Keratinocyte (primary cell): ENCODE results near the gene SHFL. TPM values are rescaled to one million over a fixed set of nuclear protein-coding genes. Genes with fewer than 3 reads are reported as not detected.

Experiments
- DNase-seq: peaks from one replicate; pipeline ENCODE4 v3.0.0-alpha.2; 2011; ENCODE audit warnings: low read depth, missing footprints, low spot score
- FAIRE-seq: peaks from 2 replicates; lab custom pipeline; 2011; peaks lifted over from hg19 to GRCh38; lab: Jason Lieb, UNC
- H2AFZ ChIP-seq: 2 replicates; pipeline ENCODE4 v1.6.0; 2012; ENCODE audit warnings: low read length, control low read depth, inconsistent platforms; ENCODE audit not compliant: control insufficient read depth
- H3K27ac ChIP-seq: 2 replicates; pipeline ENCODE4 v1.5.1; 2011; ENCODE audit warnings: low read length; ENCODE audit not compliant: control insufficient read depth, insufficient read depth
- H3K27me3 ChIP-seq: 3 replicates; pipeline ENCODE4 v1.6.0; 2011; ENCODE audit warnings: low read length; ENCODE audit not compliant: control insufficient read depth, insufficient read depth; ENCODE audit errors: extremely low read depth
- H3K36me3 ChIP-seq, 2 experiments: 2 replicates in 1 of 2; 3 replicates in 1 of 2; pipeline ENCODE4 v1.5.1; 2011; ENCODE audit warnings: low read length in 2 of 2, mild to moderate bottlenecking in 1 of 2; ENCODE audit not compliant: control insufficient read depth in 2 of 2, insufficient read depth in 2 of 2; ENCODE audit errors: extremely low read depth in 1 of 2
- H3K4me1 ChIP-seq: 3 replicates; pipeline ENCODE4 v1.5.1; 2011; ENCODE audit warnings: low read length; ENCODE audit not compliant: control insufficient read depth, insufficient read depth; ENCODE audit errors: extremely low read depth
- H3K4me2 ChIP-seq: 3 replicates; pipeline ENCODE4 v1.6.0; 2011; ENCODE audit warnings: low read depth, low read length; ENCODE audit not compliant: control insufficient read depth, insufficient read depth; ENCODE audit errors: extremely low read depth
- H3K4me3 ChIP-seq, 3 experiments: fragments of 200-600 bp in 1 of 3; sonication (generic) in 1 of 3; 2 replicates in 2 of 3; 3 replicates in 1 of 3; pipeline ENCODE4 v1.5.1; 2011 to 2016; ENCODE audit warnings: low read length in 3 of 3, mild to moderate bottlenecking in 3 of 3, control low read depth in 2 of 3, inconsistent platforms in 1 of 3, low read depth in 1 of 3, mixed read lengths in 1 of 3, mixed run types in 1 of 3, moderate library complexity in 1 of 3; ENCODE audit not compliant: control insufficient read depth in 2 of 3, insufficient read depth in 2 of 3; ENCODE audit errors: extremely low read depth in 1 of 3
- H3K79me2 ChIP-seq: 2 replicates; pipeline ENCODE4 v1.6.0; 2012; ENCODE audit warnings: low read length; ENCODE audit not compliant: control insufficient read depth, insufficient read depth
- H3K9ac ChIP-seq: 3 replicates; pipeline ENCODE4 v1.6.0; 2011; ENCODE audit warnings: low read length; ENCODE audit not compliant: control insufficient read depth, insufficient read depth; ENCODE audit errors: extremely low read depth
- H3K9me1 ChIP-seq: 3 replicates; pipeline ENCODE4 v1.6.0; 2011; ENCODE audit warnings: low read length; ENCODE audit not compliant: control insufficient read depth, insufficient read depth; ENCODE audit errors: extremely low read depth
- H3K9me3 ChIP-seq: 2 replicates; pipeline ENCODE4 v1.5.1; 2012; ENCODE audit warnings: low read depth, low read length; ENCODE audit not compliant: control insufficient read depth
- H4K20me1 ChIP-seq: 3 replicates; pipeline ENCODE4 v1.6.0; 2011; ENCODE audit warnings: low read length; ENCODE audit not compliant: control insufficient read depth, insufficient read depth; ENCODE audit errors: extremely low read depth
- EZH2 ChIP-seq: IDR thresholded peaks from one replicate; pipeline ENCODE4 v1.6.1; 2012; ENCODE audit warnings: inconsistent platforms, mild to moderate bottlenecking, low read length, moderate library complexity
- dilution Hi-C: fragments of 300-500 bp; cut with MboI; formaldehyde crosslinking; loops from one replicate; pipeline ENCODE4 v1.7.0; 2020; ENCODE audit warnings: low sequenced_read_pairs; ENCODE audit not compliant: extremely low pct_ligation_motif_present
- polyA plus RNA-seq, 5 experiments: library from polyadenylated mRNA; depleted of rRNA in 3 of 5; stranded (reverse) in 3 of 5; stranded (forward) in 1 of 5; unstranded in 1 of 5; fragments of >200 nt; gene quantifications; 1 replicate in 1 of 5; 2 replicates in 3 of 5; 3 replicates in 1 of 5; pipeline versions ENCODE4 v1.2.1 to v1.2.3, GENCODE V29; 2011 to 2012; ENCODE audit warnings: missing spikeins in 2 of 5, low read depth in 1 of 5, low replicate concordance in 1 of 5
- TF ChIP-seq, protein P1 (sequence below), 3 experiments: IDR thresholded peaks in 1 of 3; conservative IDR thresholded peaks in 1 of 3; optimal IDR thresholded peaks in 1 of 3; 2 replicates in 2 of 3; 3 replicates in 1 of 3; pipeline versions ENCODE3 to v1.5.1; 2011; ENCODE audit warnings: low read length in 3 of 3, mild to moderate bottlenecking in 3 of 3, moderate library complexity in 2 of 3, control low read depth in 1 of 3, inconsistent platforms in 1 of 3; ENCODE audit not compliant: insufficient read depth in 2 of 3; ENCODE audit errors: extremely low read depth in 1 of 3

The SHFL gene
- polyA plus RNA-seq, 1 donor (not counting 4 experiments of a cell fraction or from before 2014, with no cell fraction given), result 36.4 TPM

DNA sequence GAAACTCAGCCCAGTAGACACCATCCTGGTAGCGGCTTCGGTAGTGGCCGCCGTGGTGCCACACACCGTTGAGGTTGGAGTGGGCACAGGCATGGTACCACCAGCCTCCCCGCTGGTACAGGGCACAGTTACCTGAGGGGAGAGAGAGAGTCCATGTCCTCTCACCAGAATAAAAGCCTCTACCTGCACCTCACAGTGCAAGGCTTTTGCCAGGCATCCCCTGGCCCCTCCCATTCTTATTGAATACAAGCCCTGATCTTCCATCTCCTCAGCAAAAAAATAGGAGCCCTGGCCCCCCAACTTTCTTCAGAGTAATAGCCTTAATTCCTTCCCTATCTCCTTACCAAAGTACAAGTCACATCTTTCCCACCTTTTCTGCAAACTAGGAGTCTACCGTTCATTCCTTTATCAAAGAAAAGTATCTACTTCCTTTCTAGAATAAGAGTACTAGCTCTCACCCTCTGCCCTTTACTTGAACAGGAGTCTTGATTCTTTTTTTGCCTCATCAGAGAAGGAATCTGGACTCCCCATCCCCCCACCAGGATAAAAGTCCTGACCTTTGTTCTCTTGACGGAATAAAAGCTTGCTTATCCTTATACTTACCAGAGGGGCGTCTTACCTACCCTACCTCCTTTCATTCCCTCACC lies 6.7 kb downstream of the SHFL start:
- Histone ChIP-seq H3K27me3 (no peaks in the 10 kb centered on the region), H2AFZ (no peak overlapping the region), H3K4me2 (no peak overlapping the region), H3K9me3 (no peaks in the 10 kb centered on the region), H3K4me3 (no peak overlapping the region), H3K36me3 (peaks cover 0 to 21% of the 10 kb centered on the region in 2 experiments), H3K9ac (no peak overlapping the region), H3K9me1 (no peaks in the 10 kb centered on the region), H3K4me1 (peaks cover 8% of the 10 kb centered on the region), H4K20me1 (no peaks in the 10 kb centered on the region), H3K79me2 (no peaks in the 10 kb centered on the region), H3K27ac (no peak overlapping the region)
- dilution Hi-C loops, result loop anchor here (25.0 kb wide), 1 partner anchor 155 kb away; the partner anchor contains the start of gene OLFM2
- DNase-seq, result no peak
- TF ChIP-seq, protein P1, sequence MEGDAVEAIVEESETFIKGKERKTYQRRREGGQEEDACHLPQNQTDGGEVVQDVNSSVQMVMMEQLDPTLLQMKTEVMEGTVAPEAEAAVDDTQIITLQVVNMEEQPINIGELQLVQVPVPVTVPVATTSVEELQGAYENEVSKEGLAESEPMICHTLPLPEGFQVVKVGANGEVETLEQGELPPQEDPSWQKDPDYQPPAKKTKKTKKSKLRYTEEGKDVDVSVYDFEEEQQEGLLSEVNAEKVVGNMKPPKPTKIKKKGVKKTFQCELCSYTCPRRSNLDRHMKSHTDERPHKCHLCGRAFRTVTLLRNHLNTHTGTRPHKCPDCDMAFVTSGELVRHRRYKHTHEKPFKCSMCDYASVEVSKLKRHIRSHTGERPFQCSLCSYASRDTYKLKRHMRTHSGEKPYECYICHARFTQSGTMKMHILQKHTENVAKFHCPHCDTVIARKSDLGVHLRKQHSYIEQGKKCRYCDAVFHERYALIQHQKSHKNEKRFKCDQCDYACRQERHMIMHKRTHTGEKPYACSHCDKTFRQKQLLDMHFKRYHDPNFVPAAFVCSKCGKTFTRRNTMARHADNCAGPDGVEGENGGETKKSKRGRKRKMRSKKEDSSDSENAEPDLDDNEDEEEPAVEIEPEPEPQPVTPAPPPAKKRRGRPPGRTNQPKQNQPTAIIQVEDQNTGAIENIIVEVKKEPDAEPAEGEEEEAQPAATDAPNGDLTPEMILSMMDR (optimal IDR thresholded peaks at IDR 0.05 in 1 of 3, IDR thresholded peaks at IDR 0.05 in 1 of 3, conservative IDR thresholded peaks at IDR 0.05 in 1 of 3; ENCODE audit: extremely low read depth in 1 of 3, insufficient read depth in 2 of 3, low read length in 3 of 3), result no peak
- no peak for TF ChIP-seq EZH2
- FAIRE-seq, result no peak

DNA sequence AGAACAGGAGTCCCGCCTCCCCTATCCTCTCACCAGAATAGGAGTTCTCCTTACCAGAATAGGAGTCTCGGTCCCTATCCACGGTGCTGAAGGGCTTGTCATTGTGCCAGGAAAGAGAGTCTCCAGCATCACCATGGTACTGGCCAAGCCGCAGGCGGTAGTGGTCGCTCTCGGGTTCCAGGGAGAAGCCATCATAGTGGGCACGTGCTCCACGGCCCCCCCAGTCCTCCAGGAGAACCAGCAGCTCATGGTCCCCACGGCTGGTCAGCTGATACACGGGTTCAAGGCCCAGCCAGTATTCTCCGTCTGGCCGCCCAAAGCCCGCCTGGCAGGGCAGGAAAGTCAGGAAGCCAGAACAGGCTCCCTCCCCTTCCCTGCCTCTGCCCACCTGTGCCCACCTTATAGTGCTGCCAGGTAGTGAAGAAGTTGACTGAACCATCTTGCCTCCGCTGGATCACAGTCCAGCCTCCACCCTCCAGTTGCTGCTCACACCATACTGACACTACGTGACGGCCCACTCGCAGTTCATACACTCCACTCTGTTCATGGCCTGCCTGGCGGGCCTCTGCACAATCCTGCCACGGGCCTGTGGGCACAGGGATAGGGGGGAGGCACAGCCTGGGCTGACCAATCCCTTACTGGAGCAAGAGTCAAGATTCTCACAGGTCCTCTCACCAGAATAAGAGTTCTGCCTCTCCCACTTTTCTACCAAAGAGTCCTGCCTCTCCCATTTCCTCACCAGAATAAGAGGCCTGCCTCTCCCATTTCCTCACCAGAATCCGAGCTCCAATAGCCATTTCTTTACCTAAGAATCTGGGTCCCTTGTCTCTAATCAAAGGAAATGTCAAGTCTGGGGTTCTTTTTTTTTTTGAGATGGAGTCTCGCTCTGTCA lies 7.4 kb downstream of the SHFL start:
- FAIRE-seq (no peak), DNase-seq (no peak)
- dilution Hi-C loops, result loop anchor here (25.0 kb wide), 1 partner anchor 156 kb away; the partner anchor contains the start of gene OLFM2
- TF ChIP-seq, protein P1 (optimal IDR thresholded peaks at IDR 0.05 in 1 of 3, IDR thresholded peaks at IDR 0.05 in 1 of 3, conservative IDR thresholded peaks at IDR 0.05 in 1 of 3; ENCODE audit: extremely low read depth in 1 of 3, insufficient read depth in 2 of 3, low read length in 3 of 3), result no peak
- no peak for TF ChIP-seq EZH2
- Histone ChIP-seq H3K4me1 (peaks cover 8% of the 10 kb centered on the region), H3K9ac (no peak overlapping the region), H3K27ac (no peak overlapping the region), H3K36me3 (peaks cover 0 to 21% of the 10 kb centered on the region in 2 experiments), H3K9me3 (no peaks in the 10 kb centered on the region), H3K79me2 (no peaks in the 10 kb centered on the region), H3K4me2 (no peak overlapping the region), H2AFZ (no peak overlapping the region), H3K4me3 (no peak overlapping the region), H4K20me1 (no peaks in the 10 kb centered on the region), H3K27me3 (no peaks in the 10 kb centered on the region), H3K9me1 (no peaks in the 10 kb centered on the region)
